Skeletal muscle tissue (tissue), 4 donors: ENCODE results near the gene UVSSA. TPM values are rescaled to one million over a fixed set of nuclear protein-coding genes. Genes with fewer than 3 reads are reported as not detected.

Experiments
- H3K27ac ChIP-seq: one replicate; pipeline ENCODE4 v1.7.0; 2013; ENCODE audit warnings: mild to moderate bottlenecking, low read depth, low read length, inconsistent platforms
- H3K27me3 ChIP-seq, 3 donors: one replicate each; pipeline ENCODE4 v1.7.0; 2013; ENCODE audit warnings: low read length in 3 of 3; ENCODE audit not compliant: control insufficient read depth in 3 of 3, insufficient read depth in 3 of 3
- H3K36me3 ChIP-seq, 3 donors: one replicate each; pipeline ENCODE4 v1.7.0; 2013; ENCODE audit warnings: low read length in 3 of 3; ENCODE audit not compliant: control insufficient read depth in 3 of 3, insufficient read depth in 3 of 3
- H3K4me1 ChIP-seq, 3 donors: one replicate each; pipeline ENCODE4 v1.7.0; 2013; ENCODE audit warnings: low read length in 3 of 3, mild to moderate bottlenecking in 3 of 3; ENCODE audit not compliant: control insufficient read depth in 3 of 3, insufficient read depth in 3 of 3
- H3K4me3 ChIP-seq, 3 donors: one replicate each; pipeline ENCODE4 v1.7.0; 2013; ENCODE audit warnings: low read length in 3 of 3
- H3K9ac ChIP-seq, 3 donors: one replicate each; pipeline ENCODE4 v1.7.0; 2013; ENCODE audit warnings: low read length in 3 of 3, mild to moderate bottlenecking in 3 of 3, moderate library complexity in 2 of 3, low read depth in 1 of 3
- H3K9me3 ChIP-seq, 3 donors: one replicate each; pipeline ENCODE4 v1.7.0; 2013; ENCODE audit warnings: low read length in 3 of 3; ENCODE audit not compliant: control insufficient read depth in 3 of 3
- total RNA-seq: library from RNA; depleted of rRNA; stranded (reverse); fragments of >200 nt; gene quantifications from one replicate; pipeline ENCODE4 v1.2.3, GENCODE V29; 2014
- donor health status: Osteomylitis.

UVSSA gene, protein sequence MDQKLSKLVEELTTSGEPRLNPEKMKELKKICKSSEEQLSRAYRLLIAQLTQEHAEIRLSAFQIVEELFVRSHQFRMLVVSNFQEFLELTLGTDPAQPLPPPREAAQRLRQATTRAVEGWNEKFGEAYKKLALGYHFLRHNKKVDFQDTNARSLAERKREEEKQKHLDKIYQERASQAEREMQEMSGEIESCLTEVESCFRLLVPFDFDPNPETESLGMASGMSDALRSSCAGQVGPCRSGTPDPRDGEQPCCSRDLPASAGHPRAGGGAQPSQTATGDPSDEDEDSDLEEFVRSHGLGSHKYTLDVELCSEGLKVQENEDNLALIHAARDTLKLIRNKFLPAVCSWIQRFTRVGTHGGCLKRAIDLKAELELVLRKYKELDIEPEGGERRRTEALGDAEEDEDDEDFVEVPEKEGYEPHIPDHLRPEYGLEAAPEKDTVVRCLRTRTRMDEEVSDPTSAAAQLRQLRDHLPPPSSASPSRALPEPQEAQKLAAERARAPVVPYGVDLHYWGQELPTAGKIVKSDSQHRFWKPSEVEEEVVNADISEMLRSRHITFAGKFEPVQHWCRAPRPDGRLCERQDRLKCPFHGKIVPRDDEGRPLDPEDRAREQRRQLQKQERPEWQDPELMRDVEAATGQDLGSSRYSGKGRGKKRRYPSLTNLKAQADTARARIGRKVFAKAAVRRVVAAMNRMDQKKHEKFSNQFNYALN
- 2.6 TPM for total RNA-seq

DNA sequence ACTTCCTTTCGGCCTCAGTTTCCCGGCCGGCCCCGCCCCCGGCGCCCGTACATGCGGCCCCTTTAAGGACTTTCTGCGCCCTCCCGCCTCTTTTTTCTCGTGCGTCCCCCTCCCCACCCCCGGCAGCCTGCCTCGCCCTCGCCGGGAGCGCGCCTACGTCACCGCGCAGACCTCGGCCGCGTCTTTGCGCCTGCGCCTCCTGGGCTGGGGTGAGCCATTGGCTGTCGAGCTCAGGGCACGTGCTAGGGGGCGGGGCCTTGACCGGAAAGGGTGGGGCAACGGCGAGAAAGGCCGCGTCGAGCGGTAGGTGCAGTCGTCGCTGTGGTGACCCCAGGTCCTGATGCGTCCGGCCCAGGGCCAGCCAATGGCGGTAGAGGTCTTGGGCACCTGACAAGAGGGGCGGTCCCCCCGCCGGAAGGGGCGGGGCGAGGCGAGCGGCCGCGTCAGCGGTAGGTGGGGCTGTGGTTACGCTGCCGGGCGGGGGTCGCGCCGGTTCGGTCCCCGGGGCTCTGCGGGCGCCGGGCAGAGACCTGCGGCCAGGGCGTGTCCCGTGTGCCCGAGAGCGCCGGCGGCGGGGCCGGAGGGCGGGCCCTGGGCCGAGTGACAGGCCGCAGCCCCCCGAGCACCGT lies at the start of gene UVSSA:
UVSSA (plus strand) TSS at position 428 of the 629 bp plus-strand sequence. CDS start 884 bp downstream, outside the sequence.
- no peaks in the 10 kb centered on the region for H3K27me3 ChIP-seq
- no peaks in the 10 kb centered on the region for H3K9me3 ChIP-seq
- H3K4me3 ChIP-seq, result peak within 1 kb of the TSS; percentile 83 to 86 (median 85)
- peaks cover 18 to 31% (median 21%) of the 10 kb centered on the region in 3 donors for H3K4me1 ChIP-seq
- peak within 1 kb of the TSS; percentile 83 to 90 (median 90) for H3K9ac ChIP-seq
- H3K36me3 ChIP-seq, result peaks cover 12 to 16% (median 13%) of the 10 kb centered on the region in 3 donors
- peak within 1 kb of the TSS; percentile 91 for H3K27ac ChIP-seq

DNA sequence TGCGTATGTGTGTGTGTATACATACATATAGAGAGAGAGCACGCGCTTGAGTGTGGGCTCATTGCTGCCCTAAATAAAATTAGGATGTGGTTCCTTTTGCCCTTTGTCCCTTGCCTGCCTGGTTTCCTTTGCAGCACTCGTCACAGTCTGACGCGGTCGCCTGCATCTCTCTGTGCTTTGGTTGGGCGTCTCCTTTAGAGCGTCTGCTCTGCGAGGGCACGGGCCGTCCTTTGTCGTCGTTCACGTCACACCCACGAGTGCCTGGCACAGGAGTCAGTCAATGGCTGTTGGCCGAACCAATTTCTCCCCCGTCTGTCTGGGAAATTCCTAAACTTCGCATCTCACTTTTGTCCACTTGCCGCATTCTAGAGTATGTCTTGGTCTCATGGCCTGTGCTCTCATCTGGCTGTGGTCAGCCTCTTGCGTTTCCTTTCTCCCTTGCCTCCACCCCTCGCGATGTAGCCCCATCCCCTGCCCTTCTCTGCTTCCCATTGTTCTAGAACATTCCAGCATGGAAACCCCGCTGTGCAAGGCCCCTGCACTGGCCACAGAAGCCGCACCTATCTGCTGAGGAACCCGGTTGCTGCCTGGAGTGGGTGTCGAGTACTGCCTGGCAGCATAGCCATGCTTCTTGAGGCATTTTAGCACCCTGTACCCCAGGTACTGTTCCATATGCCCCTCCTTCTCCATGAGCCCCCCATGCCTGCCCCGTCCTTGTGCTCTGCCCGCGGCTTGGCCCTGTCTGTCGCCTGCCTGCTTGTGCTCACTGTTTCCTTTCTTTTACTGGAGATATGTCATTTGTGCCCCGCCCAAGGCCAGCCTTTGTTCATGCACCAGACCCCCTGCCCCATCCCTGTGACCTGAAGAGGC lies 49.3 kb upstream of the UVSSA start:
- H3K9ac ChIP-seq, result no peak overlapping the region
- peaks cover 6 to 27% (median 23%) of the 10 kb centered on the region in 3 donors for H3K36me3 ChIP-seq
- no peak overlapping the region for H3K27ac ChIP-seq
- no peak overlapping the region for H3K4me3 ChIP-seq
- peaks cover 22 to 48% (median 43%) of the 10 kb centered on the region in 3 donors for H3K4me1 ChIP-seq
- H3K27me3 ChIP-seq, result no peaks in the 10 kb centered on the region
- H3K9me3 ChIP-seq, result no peaks in the 10 kb centered on the region

DNA sequence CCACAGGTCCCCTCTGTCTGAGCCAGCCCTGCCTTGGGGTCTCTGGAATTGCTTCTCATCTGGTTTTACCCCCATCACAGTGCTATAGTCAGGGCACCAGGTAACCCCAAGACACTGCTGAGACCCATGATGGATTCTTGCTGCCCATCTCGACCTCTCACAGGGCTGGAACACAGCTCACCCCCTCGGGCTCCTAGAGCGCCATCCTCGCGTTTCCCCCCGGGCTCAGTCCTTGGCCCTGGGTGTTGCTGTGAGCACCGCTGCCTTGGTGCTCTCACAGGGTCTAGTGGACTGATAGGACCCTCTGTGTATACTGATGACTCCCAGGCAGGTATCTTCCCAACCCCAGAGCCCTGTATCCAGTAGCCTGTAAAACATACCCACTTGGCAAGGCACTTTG lies 48.5 kb upstream of the UVSSA start:
- Histone ChIP-seq H3K27ac (no peak overlapping the region), H3K4me3 (no peak overlapping the region), H3K27me3 (no peaks in the 10 kb centered on the region), H3K9ac (no peak overlapping the region), H3K36me3 (peaks cover 6 to 26% (median 23%) of the 10 kb centered on the region in 3 donors), H3K9me3 (no peaks in the 10 kb centered on the region), H3K4me1 (peaks cover 21 to 47% (median 42%) of the 10 kb centered on the region in 3 donors)

DNA sequence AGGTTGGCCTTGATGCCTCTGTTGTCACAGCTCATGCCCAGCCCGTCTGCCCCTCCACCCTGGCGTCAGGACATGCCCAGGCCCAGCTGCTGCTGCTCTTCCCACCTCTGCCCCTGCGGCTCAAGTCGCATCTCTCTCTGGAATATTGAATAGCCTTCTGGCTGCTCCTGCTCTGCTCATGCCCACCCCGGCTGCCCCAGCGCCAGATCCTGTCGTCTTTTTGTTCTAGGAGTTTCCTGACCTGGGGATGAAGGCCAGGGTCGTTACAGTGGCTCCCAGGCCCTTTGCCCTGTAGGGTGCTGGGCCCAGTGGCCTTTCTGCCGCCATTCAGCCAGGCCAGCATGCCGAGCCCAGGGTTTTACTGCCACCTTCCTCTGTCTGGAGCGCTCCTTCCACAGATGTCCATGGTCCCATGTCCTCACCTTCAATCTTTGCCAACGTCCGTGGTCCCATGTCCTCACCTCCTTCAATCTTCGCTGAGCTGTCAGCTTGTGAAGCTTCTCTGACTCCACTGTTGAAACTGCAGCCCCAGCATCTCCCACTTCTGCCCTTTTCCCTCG lies 47.6 kb upstream of the UVSSA start:
- Histone ChIP-seq H3K4me1 (peaks cover 18 to 38% (median 33%) of the 10 kb centered on the region in 3 donors), H3K27ac (no peak overlapping the region), H3K9me3 (no peaks in the 10 kb centered on the region), H3K36me3 (peaks cover 6 to 25% (median 23%) of the 10 kb centered on the region in 3 donors), H3K9ac (peak overlapping the region in 1 of 3 donors; percentile 50), H3K4me3 (no peak overlapping the region), H3K27me3 (no peaks in the 10 kb centered on the region)

DNA sequence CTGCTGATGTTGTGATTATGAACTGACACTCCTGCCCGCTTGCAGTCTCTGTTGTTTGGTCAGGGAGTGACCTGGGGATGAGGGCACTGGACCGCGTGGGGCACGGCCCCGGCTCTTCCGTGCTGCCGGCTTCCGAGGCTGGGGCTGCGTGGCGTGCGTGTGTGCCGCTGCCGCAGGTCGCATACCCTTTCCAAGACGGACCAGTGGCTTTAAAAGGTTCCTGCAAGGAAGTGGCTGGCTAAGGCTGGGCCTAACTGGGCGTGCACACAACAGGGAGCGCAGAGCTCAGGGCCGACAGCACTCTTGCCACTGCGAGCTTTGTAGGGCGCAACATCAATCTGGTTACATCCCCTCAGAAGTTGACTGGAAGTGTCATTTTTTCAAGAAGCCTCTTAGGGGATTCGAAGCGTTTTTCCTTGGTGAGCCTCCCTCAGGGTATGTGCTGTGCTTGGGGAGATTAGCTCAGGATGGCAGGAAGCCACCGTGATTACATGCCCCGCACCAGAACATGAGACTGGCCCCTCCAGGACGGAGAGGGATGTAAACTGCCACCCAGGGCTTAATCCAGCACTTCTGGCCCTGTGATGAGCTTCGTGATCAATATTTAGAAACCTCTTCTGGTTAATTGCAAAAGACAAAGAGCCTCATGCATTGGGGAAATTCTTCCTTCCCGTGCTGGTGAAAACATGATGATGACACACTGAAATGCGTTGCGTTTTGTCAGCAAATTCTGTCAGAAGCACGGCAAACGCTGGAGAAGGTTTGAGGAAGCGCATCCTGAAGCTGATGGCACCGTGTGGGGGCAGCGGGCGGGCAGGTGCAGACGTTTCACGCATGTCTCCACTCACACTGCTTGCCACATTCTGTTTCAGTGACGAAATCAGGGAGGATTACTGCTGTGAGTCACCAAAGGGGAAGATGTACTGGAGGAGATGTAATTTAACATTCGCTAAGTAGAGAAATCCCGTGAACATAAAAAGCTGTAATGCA lies 46.2 kb upstream of the UVSSA start:
- Histone ChIP-seq H3K27ac (peak overlapping the region; percentile 9), H3K27me3 (no peaks in the 10 kb centered on the region), H3K4me3 (no peak overlapping the region), H3K9me3 (no peaks in the 10 kb centered on the region), H3K36me3 (peaks cover 6 to 25% (median 23%) of the 10 kb centered on the region in 3 donors), H3K9ac (peak overlapping the region in 2 of 3 donors; percentile 14 to 40), H3K4me1 (peaks cover 13 to 30% (median 26%) of the 10 kb centered on the region in 3 donors)

DNA sequence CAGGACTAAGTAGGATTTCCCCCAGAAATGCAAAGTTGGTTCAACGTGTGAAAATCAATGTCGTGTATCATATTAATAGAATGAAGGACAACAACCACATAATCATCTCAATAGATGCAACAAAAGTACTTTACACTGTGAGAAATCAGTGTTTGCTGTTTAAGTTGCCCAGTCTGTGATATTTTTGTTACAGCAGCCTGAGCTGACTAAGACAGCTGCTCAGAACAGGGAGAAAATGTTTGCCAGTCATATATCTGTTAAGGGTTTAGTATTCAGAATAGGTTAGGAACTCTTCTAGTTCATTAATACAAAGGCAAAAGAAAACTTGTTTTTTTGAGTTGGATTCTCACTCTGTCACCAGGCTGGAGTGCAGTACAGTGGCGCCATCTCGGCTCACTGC lies 44.8 kb upstream of the UVSSA start:
- Histone ChIP-seq H3K4me3 (no peak overlapping the region), H3K27ac (no peak overlapping the region), H3K4me1 (peaks cover 13 to 30% (median 26%) of the 10 kb centered on the region in 3 donors), H3K9me3 (no peaks in the 10 kb centered on the region), H3K36me3 (peaks cover 6 to 18% (median 15%) of the 10 kb centered on the region in 3 donors), H3K9ac (no peak overlapping the region), H3K27me3 (no peaks in the 10 kb centered on the region)

DNA sequence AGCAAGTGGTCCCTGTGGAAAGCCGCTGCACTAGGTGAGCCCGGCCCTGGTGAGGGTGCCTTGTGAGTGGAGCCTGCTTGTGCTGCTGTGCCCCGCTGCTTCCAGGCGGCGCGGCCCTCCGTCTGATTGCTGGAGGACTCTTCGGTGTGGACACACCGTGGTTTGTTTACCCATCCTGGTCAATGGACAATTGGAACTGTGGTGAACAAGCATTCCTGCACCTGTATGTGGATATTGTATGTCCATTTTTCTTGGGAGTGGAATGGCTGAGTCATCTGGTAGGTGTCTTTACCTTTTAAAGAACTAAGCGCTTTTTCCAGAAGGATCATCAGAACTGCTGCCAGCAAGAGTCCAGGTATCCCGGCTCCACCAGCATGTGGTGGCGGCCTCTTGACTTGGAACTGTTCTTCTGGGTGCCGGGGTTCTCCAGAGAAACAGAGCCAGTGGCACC lies 41.7 kb upstream of the UVSSA start:
- H3K9me3 ChIP-seq, result no peaks in the 10 kb centered on the region
- H3K27me3 ChIP-seq, result no peaks in the 10 kb centered on the region
- H3K4me1 ChIP-seq, result peaks cover 31 to 41% (median 38%) of the 10 kb centered on the region in 3 donors
- H3K27ac ChIP-seq, result no peak overlapping the region
- no peak overlapping the region for H3K9ac ChIP-seq
- peaks cover 0 to 5% (median 3%) of the 10 kb centered on the region in 3 donors for H3K36me3 ChIP-seq
- no peak overlapping the region for H3K4me3 ChIP-seq

DNA sequence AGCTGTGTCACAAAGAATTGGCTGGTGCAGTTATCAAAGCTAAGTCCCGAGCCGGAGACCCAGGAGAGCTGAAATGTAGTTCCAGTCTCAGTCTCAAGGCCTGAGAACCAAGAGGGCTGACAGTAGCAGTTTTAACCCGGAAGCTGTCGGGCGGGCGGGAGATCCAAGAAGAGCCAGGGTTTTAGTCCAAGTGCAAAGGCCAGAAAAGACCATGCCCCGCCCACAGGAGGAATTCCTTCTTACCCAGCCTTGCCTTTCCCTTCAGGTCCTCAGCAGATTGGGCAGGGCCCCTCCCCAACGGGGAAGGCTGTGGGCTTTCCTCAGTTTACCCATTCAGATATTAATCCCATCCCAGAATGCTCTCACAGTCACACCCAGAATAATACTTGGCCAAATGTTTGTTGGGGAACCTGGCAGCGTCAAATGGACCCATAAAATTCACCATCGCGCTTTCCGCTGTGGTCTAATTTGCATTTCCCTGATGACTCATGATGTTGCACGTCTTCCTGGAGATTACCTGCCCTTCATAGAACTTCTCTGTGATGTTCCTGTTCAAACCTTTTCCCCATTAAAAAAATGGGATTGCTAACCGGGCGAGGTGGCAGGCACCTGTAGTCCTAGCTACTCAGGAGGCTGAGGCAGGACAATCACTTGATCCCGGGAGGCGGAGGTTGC lies 41.1 kb upstream of the UVSSA start:
- no peak overlapping the region for H3K9ac ChIP-seq
- H3K4me3 ChIP-seq, result no peak overlapping the region
- no peaks in the 10 kb centered on the region for H3K27me3 ChIP-seq
- H3K9me3 ChIP-seq, result no peaks in the 10 kb centered on the region
- no peak overlapping the region for H3K27ac ChIP-seq
- peaks cover 31 to 41% (median 38%) of the 10 kb centered on the region in 3 donors for H3K4me1 ChIP-seq
- peaks cover 0 to 3% (median 2%) of the 10 kb centered on the region in 3 donors for H3K36me3 ChIP-seq
